NCI-H69 (cell line): Measurements from ENCODE around the gene ALDH18A1.
"Not testable (repeated sequence)": the region's sequence is repeated elsewhere in the genome, so short reads cannot be mapped to it uniquely, and the experiment has no call there.

Source experiments
- DNase-seq: peaks from one replicate; lab custom pipeline; 2025; lab: John Stamatoyannopoulos, UW

The ALDH18A1 gene

GRCh38 chr10:95650232-95650631, 6.3 kb downstream of the ALDH18A1 start:
- peak; percentile 23 for DNase-seq

GRCh38 chr10:95648138-95648537, 8.4 kb downstream of the ALDH18A1 start:
- no peak for DNase-seq

- DNase-seq = no peak
These were observed 10.4 kb downstream of the ALDH18A1 start for GRCh38 chr10:95646160-95646559.

- DNase-seq = no peak
These were observed 11.6 kb downstream of the ALDH18A1 start for GRCh38 chr10:95644901-95645300.

- no peak for DNase-seq
These were observed 15.6 kb downstream of the ALDH18A1 start for GRCh38 chr10:95640891-95641315.

- DNase-seq = no peak
These were observed 18.6 kb downstream of the ALDH18A1 start for GRCh38 chr10:95637911-95638310.

- DNase-seq = no peak
These were observed 19.4 kb downstream of the ALDH18A1 start for GRCh38 chr10:95637140-95637539.

- DNase-seq = peak; percentile 62
These were observed 21.2 kb downstream of the ALDH18A1 start for GRCh38 chr10:95635319-95635733.

GRCh38 chr10:95628786-95629185, 27.7 kb downstream of the ALDH18A1 start:
- DNase-seq = peak; percentile 15

- DNase-seq = no peak
These were observed 30.0 kb downstream of the ALDH18A1 start for GRCh38 chr10:95626500-95626899.

GRCh38 chr10:95620415-95620814, 36.1 kb downstream of the ALDH18A1 start:
- not testable (repeated sequence) for DNase-seq

- no peak for DNase-seq
These were observed 38.4 kb downstream of the ALDH18A1 start for GRCh38 chr10:95618101-95618500.

GRCh38 chr10:95616446-95616845, 40.1 kb downstream of the ALDH18A1 start:
- no peak for DNase-seq

- DNase-seq = no peak
These were observed 43.2 kb downstream of the ALDH18A1 start for GRCh38 chr10:95613330-95613729.

GRCh38 chr10:95610727-95611126, 45.8 kb downstream of the ALDH18A1 start:
- no peak for DNase-seq

- DNase-seq = no peak
These were observed 49.6 kb downstream of the ALDH18A1 start for GRCh38 chr10:95606922-95607321.

GRCh38 chr10:95605163-95605562, 51.3 kb downstream of the ALDH18A1 start:
- DNase-seq = no peak

- DNase-seq = no peak
These were observed 51.9 kb downstream of the ALDH18A1 start for GRCh38 chr10:95604630-95605029.

GRCh38 chr10:95602382-95602781, 54.1 kb downstream of the ALDH18A1 start:
- no peak for DNase-seq

GRCh38 chr10:95601116-95601719, 55.3 kb downstream of the ALDH18A1 start:
- peak; percentile 88 for DNase-seq

GRCh38 chr10:95600158-95600557, 56.4 kb downstream of the ALDH18A1 start:
- DNase-seq = peak; percentile 10

GRCh38 chr10:95597788-95598187, 58.7 kb downstream of the ALDH18A1 start:
- no peak for DNase-seq

- no peak for DNase-seq
These were observed 68.5 kb downstream of the ALDH18A1 start for GRCh38 chr10:95588025-95588424.

- DNase-seq = no peak
These were observed 76.5 kb downstream of the ALDH18A1 start for GRCh38 chr10:95579835-95580535.
